B cell (primary cell): ENCODE data around the gene CD6.

Source experiments
- EZH2 ChIP-seq: IDR thresholded peaks from 2 replicates; pipeline ENCODE4 v1.6.1; 2012; ENCODE audit warnings: borderline replicate concordance, low read depth, mild to moderate bottlenecking, moderate library complexity, low read length; ENCODE audit not compliant: insufficient read depth, poor library complexity, severe bottlenecking
- TF ChIP-seq, protein P1 (sequence below): fragments of 200-600 bp; IDR thresholded peaks from one replicate; pipeline ENCODE4 v1.8.0; 2022; ENCODE audit warnings: antibody characterized with exemption, mild to moderate bottlenecking

DNA sequence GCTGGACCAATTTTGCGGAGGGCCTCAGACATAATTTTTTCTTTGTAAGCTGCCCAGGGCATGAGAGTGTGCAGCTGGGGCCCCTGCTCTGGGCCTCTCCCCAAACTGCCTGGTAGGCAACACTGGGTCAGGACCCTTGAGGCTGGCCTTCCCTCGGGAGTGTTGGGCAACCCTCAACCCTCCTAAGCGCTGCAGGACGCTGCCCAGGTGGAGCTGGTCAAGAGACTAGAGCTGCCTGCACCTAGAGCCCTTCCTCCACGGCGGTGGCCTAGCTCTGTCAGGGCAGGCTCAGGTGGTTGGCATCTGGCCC, 47.7 kb upstream of the CD6 start:
- TF ChIP-seq, protein P1, sequence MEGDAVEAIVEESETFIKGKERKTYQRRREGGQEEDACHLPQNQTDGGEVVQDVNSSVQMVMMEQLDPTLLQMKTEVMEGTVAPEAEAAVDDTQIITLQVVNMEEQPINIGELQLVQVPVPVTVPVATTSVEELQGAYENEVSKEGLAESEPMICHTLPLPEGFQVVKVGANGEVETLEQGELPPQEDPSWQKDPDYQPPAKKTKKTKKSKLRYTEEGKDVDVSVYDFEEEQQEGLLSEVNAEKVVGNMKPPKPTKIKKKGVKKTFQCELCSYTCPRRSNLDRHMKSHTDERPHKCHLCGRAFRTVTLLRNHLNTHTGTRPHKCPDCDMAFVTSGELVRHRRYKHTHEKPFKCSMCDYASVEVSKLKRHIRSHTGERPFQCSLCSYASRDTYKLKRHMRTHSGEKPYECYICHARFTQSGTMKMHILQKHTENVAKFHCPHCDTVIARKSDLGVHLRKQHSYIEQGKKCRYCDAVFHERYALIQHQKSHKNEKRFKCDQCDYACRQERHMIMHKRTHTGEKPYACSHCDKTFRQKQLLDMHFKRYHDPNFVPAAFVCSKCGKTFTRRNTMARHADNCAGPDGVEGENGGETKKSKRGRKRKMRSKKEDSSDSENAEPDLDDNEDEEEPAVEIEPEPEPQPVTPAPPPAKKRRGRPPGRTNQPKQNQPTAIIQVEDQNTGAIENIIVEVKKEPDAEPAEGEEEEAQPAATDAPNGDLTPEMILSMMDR = no peak
- no peak for TF ChIP-seq EZH2
